HG03457 (cell line): ENCODE measurements around the gene INS.

Experiments used
- ATAC-seq: cut with Tn5 transposase; IDR thresholded peaks from one replicate; pipeline ENCODE4 v1.9.1; 2021; ENCODE audit warnings: moderate number of reproducible peaks; ENCODE audit not compliant: unreplicated experiment

The INS gene

DNA sequence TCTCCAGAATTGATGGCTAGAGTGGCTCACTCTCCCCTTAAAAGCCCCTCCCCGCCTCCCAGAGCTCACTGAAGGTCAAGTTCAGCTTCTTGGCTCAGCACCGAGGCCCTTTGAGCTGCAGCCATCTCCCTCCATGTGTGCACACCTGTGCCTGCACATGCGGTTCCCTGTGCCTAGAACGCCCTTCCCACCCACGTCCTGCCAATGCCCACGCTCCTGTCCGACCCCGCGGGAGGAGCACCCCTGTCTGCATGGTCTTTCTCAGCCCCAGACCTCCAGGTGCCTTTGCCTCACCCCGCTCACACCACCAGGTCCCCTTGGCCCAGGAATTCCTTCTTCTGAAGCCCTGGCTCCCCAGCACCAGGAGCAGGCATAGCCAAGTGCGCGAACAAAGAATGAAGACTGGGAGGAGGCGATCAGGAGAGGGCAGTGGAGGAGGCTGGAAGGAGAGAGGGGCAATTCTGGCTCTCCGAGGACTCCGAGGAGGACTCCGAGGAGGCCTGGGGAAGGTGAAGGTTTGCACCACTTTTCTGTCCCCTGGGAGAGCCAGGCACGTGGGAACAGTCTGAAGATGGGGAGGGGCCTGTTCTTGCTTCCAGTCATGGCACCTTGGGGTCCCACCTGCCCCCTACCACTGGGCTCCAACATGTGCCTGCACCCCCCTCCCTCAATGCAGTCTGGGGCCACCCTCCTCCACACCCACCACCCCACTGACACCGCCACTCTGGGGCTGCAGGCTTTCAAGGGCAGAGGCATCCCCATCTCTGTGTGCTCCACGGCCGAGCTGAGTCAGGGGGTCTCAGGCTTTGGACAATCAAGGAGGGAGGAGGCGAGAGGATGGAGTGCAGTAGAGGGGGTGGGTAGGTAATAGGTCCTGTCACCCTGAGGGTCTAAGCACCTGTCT lies 39.5 kb downstream of the INS start:
- no peak for ATAC-seq

DNA sequence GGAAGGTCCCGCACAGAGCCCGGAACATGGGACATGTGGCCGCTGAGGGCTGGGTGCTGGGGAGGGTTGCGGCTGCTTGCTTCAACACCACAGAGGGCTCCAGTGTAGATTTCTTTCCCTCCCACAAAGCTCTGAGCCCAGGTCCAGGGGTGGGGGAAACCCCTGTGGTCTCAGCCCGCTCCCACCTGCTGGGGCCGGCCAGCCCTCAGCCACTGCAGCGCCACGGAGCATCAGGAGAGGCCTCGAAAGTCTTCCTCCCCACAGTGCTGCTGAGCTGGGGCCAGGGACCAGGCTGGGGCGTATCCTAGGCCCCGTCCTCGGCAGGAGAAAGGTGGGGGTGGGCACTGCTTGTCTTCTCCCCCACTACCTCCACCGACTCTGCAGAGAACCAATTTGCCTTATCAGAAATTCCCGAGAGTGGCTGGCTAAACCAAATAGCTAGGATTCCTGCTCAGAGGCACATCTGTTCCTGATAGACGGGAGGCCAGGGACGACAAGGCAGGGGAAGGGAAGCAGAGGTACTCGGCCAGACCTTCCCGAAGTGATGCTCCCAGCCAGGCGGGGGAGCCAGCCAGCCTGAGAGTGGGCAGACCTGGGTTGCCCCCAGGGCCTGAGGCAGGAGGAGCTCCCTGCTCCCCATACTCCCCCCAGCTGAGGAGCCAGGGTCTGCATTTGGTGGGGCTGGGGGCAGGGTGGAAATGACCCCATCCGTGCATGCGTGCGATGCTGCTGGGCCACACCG lies 40.5 kb downstream of the INS start:
- ATAC-seq = no peak

DNA sequence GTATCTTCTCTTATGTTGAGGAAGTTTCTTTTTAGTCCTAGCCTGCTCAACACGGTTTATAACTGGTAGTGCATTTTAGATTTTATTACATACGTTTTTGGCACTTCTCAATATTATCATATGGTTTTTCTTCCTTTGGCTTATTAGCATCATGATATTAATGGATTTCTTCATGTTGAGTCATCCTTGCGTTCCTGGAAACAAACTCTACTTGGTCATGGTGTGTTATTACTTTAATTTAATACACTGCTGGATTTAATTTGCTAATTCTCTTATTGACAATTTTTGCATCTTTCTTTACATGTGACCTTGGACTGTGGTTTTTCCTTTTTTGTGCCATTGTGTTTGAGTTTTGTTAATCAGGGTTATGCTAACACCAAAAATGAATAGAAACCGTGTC lies 42.3 kb downstream of the INS start:
- no peak for ATAC-seq

DNA sequence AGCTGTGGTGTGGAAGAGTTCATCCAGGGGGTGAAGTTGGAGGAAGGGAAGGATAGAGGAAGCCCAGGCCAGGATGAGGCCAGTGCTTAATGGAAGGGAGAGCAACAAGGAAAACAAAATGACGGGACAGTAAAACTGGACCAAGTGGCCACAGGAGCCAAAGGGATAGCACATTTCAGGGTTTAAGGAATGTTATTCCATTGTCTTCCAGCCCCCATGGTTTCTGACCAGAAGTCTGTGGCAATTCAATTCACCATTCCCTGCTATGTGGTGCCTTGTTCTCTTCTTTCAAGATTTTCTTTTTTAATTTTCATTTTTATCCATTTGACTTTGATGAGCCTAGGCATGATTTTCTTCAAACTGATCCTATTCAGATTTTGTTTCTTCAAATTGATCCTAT lies 44.3 kb downstream of the INS start:
- ATAC-seq = no peak

DNA sequence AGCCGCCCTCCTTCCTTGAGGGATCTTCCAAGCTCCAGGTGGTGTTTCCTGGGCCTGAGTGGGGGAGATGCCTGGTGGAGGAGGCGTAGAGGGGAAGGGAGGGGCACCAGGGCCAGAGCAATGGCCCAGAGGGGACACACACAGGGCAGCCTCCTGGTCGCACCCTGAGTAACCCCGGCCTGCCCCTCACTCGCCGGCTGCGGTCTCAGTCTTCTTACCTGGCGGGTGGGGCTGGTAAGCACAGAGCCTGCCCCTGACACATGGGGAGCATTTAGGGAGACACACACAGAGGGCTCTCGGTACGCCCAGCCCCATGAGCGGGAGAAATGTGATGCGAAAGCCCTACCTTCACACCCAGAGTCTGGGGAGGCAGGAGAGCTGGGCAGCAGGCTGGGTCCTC lies 45.7 kb downstream of the INS start:
- ATAC-seq = no peak

DNA sequence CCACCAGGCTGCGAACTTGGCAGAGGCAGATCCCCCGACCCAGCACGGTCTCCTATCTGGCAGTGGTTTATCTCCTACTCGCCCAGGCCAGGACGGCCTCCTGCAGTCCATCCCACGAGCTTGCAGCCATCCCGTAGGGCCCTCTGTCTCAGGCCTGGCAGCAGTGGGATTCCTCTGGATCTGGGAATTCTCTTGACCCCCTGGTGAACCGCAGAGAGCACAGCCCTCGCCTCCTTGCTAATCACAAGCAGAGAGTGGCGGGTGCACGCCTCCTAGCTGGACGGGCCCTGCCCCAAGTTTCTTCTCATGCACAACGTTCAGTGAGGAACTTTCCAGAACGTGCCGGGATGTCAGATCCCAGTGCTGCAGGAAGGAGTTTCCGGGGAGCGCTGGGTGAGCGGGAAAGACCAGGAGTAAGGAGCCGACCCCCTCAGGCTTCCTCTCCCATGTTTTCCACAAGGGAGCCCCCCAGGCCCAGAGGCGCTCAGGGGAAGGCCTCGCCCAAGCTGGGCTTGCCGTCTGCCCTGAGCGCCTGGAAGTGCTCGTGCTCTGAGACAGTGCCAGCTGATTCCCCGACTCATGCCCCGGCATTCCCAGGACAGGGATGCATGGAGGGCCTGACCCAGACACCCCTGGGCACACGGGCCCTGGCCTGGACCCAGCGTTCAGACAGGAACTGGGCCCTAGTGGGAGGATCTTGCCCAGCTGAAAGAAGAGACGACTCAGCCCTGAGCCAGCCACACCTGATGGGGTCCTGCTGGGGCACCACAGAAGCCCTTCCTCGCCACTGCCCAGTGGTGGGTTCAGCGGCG lies 46.4 kb downstream of the INS start:
- ATAC-seq = no peak

DNA sequence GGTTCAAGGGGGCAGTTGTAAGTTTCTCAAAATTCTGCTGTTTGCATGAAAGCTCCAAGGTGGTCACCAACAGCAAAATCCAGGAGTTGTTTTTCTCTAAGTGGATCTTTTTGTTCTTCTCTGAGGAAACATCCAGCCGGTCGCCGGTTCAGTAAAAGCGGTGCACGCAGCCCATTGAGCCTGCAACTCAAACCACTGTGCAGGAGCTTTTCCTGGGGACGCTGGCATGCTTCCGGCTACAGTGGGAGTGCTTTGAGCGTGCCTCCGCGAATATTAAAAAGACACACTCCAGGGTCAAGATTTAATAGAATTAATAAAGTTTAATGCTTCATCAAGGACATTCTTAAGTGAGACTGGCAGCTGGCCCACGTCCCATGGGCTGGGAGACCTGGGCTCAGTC lies 47.2 kb downstream of the INS start:
- ATAC-seq = no peak

DNA sequence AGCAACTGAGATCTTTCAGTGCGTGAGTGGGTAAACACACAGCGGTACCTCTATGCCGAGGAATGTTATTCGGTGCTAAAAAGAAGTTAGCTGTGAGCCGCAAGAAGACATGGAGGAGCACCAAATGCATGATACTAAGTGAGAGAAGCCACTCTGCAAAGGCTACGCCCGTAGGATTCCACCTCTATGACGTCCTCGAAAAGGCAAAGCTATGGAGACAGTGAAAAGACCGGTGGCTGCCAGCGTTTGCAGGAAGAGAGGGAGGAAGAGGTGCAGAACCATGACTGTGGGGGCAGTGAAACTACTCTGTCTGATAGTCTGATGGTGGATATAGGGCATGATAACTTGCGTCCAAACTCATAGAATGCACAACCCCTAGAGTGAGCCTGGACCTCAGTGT lies 50.5 kb downstream of the INS start:
- no peak for ATAC-seq
